Measurements from ENCODE around the gene LLCFC1.

GRCh38 chr7:142984297-142984696 is 45.0 kb downstream of the LLCFC1 start:
- TF ChIP-seq CTCF (conservative IDR thresholded peaks at IDR 0.05; ENCODE audit: low read depth, low read length): no peak
- TF ChIP-seq EZH2 (IDR thresholded peaks at IDR 0.05; ENCODE audit: low read length, unreplicated experiment): no peak

All from PC-3 (cell line).